K562 (cell line): Measurements from ENCODE around the gene PDIA5. TPM values are rescaled to one million over a fixed set of nuclear protein-coding genes. Genes with fewer than 3 reads are reported as not detected.

Experiments used
- ATAC-seq: fragments of 200-7000 bp; cut with Tn5 transposase; 3 replicates; pipeline ENCODE4 v1.9.1; 2020; ENCODE audit warnings: moderate library complexity
- BruUV-seq: library from RNA; stranded (reverse); fragments of 400-500 nt; replicated peaks from 2 replicates; lab custom pipeline; 2021; lab: Mats Ljungman, UMichigan
- CTCF ChIA-PET: fragments of 300-600 bp; formaldehyde crosslinking; extraction: SDS; loops from one replicate; lab custom pipeline; 2021; ENCODE audit warnings: low intra/inter-chr PET ratio; lab: Yijun Ruan, JAX
- POLR2A ChIA-PET: fragments of 300-600, 350-650 bp; sonication (Branson Sonifier 250); formaldehyde crosslinking; extraction: SDS; loops from one replicate; lab custom pipeline; 2021; ENCODE audit warnings: antibody characterized with exemption, inconsistent platforms; lab: Yijun Ruan, JAX
- DNase-seq, 4 experiments: peaks; one replicate each; pipeline versions ENCODE4 v3.0.0 to v3.0.0-alpha.2; 2011 to 2018; ENCODE audit warnings: low spot score in 3 of 4, mixed read lengths in 3 of 4; ENCODE audit errors: extremely low read depth in 1 of 4
- FAIRE-seq: peaks from 2 replicates; lab custom pipeline; 2011; peaks lifted over from hg19 to GRCh38; lab: Jason Lieb, UNC
- H2AFZ ChIP-seq: 2 replicates; pipeline ENCODE4 v1.6.0; 2011; ENCODE audit warnings: low read depth, low read length, control low read depth, inconsistent platforms
- H3K27ac ChIP-seq: fragments of 200-600 bp; 3 replicates; pipeline ENCODE4 v1.8.0; 2011; ENCODE audit warnings: low read depth, mild to moderate bottlenecking, control low read depth, inconsistent platforms, low read length, moderate library complexity, mixed read lengths; ENCODE audit errors: extremely low read depth
- H3K27me3 ChIP-seq, 2 experiments: fragments of 300-600 bp in 1 of 2; 2 replicates in 1 of 2; 3 replicates in 1 of 2; pipeline versions ENCODE4 v1.6.0 to v1.8.0; 2011; ENCODE audit warnings: inconsistent platforms in 2 of 2, low read length in 2 of 2, mild to moderate bottlenecking in 1 of 2, mixed read lengths in 1 of 2, moderate library complexity in 1 of 2; ENCODE audit not compliant: control insufficient read depth in 2 of 2, insufficient read depth in 2 of 2
- H3K36me3 ChIP-seq: fragments of 300-600 bp; 3 replicates; pipeline ENCODE4 v1.8.0; 2011; ENCODE audit warnings: mild to moderate bottlenecking, low read length, inconsistent platforms; ENCODE audit not compliant: control insufficient read depth, insufficient read depth
- H3K4me1 ChIP-seq, 2 experiments: fragments of 200-600 bp in 1 of 2; replicated peaks in 1 of 2; 2 replicates in 1 of 2; 3 replicates in 1 of 2; pipeline versions ENCODE4 v1.5.1 to v1.8.0; 2011; ENCODE audit warnings: inconsistent platforms in 2 of 2, low read length in 2 of 2, mild to moderate bottlenecking in 1 of 2, mixed read lengths in 1 of 2, moderate library complexity in 1 of 2; ENCODE audit not compliant: control insufficient read depth in 2 of 2, insufficient read depth in 2 of 2
- H3K4me2 ChIP-seq: 2 replicates; pipeline ENCODE4 v1.6.1; 2011; ENCODE audit warnings: low read length, control low read depth, inconsistent platforms, mixed read lengths; ENCODE audit not compliant: insufficient read depth
- H3K4me3 ChIP-seq: fragments of 200-600 bp; sonication (generic), shearing (Covaris generic); 2 replicates; pipeline ENCODE4 v1.5.1; 2016; ENCODE audit warnings: control low read depth, inconsistent platforms
- H3K79me2 ChIP-seq: fragments of 200-600 bp; 3 replicates; pipeline ENCODE4 v1.8.0; 2011; ENCODE audit warnings: low read length, inconsistent platforms; ENCODE audit not compliant: control insufficient read depth, insufficient read depth
- H3K9ac ChIP-seq, 2 experiments: 2 replicates each; pipeline versions ENCODE4 v1.6.0 to v1.6.1; 2011; ENCODE audit warnings: low read depth in 2 of 2, low read length in 2 of 2, control low read depth in 1 of 2, inconsistent platforms in 1 of 2, mild to moderate bottlenecking in 1 of 2, mixed read lengths in 1 of 2; ENCODE audit not compliant: insufficient read depth in 1 of 2
- H3K9me1 ChIP-seq: one replicate; pipeline ENCODE4 v1.6.0; 2011; ENCODE audit warnings: inconsistent platforms, mild to moderate bottlenecking, low read length, moderate library complexity; ENCODE audit not compliant: control insufficient read depth, insufficient read depth
- H3K9me3 ChIP-seq: replicated peaks from 2 replicates; pipeline ENCODE4 v1.5.1; 2011; ENCODE audit warnings: low read depth, low read length, inconsistent platforms; ENCODE audit not compliant: control insufficient read depth, insufficient read depth
- H4K20me1 ChIP-seq: replicated peaks from 2 replicates; pipeline ENCODE4 v1.6.1; 2011; ENCODE audit warnings: low read length, inconsistent platforms, mixed read lengths; ENCODE audit not compliant: control insufficient read depth, insufficient read depth
- ESRRB ChIP-seq: fragments of 250-450 bp; sonication (Bioruptor Pico); IDR thresholded peaks from 2 replicates; pipeline ENCODE4 v1.5.0; 2020; ENCODE audit warnings: mild to moderate bottlenecking, moderate library complexity, borderline replicate concordance
- ETV6 ChIP-seq, 3 experiments: fragments of 150-350 bp in 1 of 3; sonication (generic) in 1 of 3; formaldehyde crosslinking in 1 of 3; IDR thresholded peaks; 2 replicates each; pipeline versions ENCODE4 v1.6.1 to v1.8.0; 2014 to 2022; ENCODE audit warnings: borderline replicate concordance in 2 of 3, low read depth in 2 of 3, antibody characterized with exemption in 1 of 3, low read length in 1 of 3, mild to moderate bottlenecking in 1 of 3, missing genetic modification reagents in 1 of 3
- KDM1A ChIP-seq, 2 experiments: fragments of 450-650 bp; IDR thresholded peaks; 2 replicates each; pipeline ENCODE4 v1.6.1; 2016; ENCODE audit warnings: mild to moderate bottlenecking in 2 of 2
- MCM2 ChIP-seq: fragments of 450-650 bp; IDR thresholded peaks from 2 replicates; pipeline ENCODE4 v1.6.1; 2017; ENCODE audit warnings: low read depth, mild to moderate bottlenecking
- NFATC3 ChIP-seq: fragments of 450-650 bp; IDR thresholded peaks from 2 replicates; pipeline ENCODE4 v1.6.1; 2017; ENCODE audit warnings: mild to moderate bottlenecking
- NR2C1 ChIP-seq, 2 experiments: fragments of 450-650 bp; IDR thresholded peaks; 2 replicates each; pipeline ENCODE4 v1.6.1; 2017; ENCODE audit warnings: mild to moderate bottlenecking in 2 of 2, antibody characterized with exemption in 1 of 2, inconsistent platforms in 1 of 2, missing compliant biosample characterization in 1 of 2, missing genetic modification characterization in 1 of 2
- POLR2G ChIP-seq: fragments of 200-400 bp; formaldehyde crosslinking; IDR thresholded peaks from 2 replicates; pipeline ENCODE4 v1.6.1; 2017; ENCODE audit warnings: low read depth, mild to moderate bottlenecking, antibody characterized with exemption, low read length, moderate library complexity
- RAD51 ChIP-seq: fragments of 450-650 bp; IDR thresholded peaks from 2 replicates; pipeline ENCODE4 v1.7.1; 2016; ENCODE audit warnings: low read depth, mild to moderate bottlenecking, borderline replicate concordance
- RBM17 ChIP-seq: fragments of 200-400 bp; formaldehyde crosslinking; IDR thresholded peaks from 2 replicates; pipeline ENCODE4 v1.6.1; 2017; ENCODE audit warnings: low read depth, mild to moderate bottlenecking, low read length, borderline replicate concordance
- RBM39 ChIP-seq: fragments of 200-400 bp; formaldehyde crosslinking; optimal IDR thresholded peaks from 2 replicates; pipeline ENCODE3; 2018; ENCODE audit warnings: low read depth, low read length
- ZBTB33 ChIP-seq: sonication (generic); formaldehyde crosslinking; IDR thresholded peaks from 2 replicates; pipeline ENCODE4 v1.8.1; 2023; ENCODE audit warnings: mild to moderate bottlenecking, missing genetic modification reagents
- ZNF174 ChIP-seq: fragments of 250-450 bp; sonication (Bioruptor Pico); IDR thresholded peaks from 2 replicates; pipeline ENCODE4 v1.4.0; 2020; ENCODE audit warnings: mild to moderate bottlenecking
- ZNF57 ChIP-seq: fragments of 450-650 bp; formaldehyde crosslinking; IDR thresholded peaks from 2 replicates; pipeline ENCODE4 v1.4.0; 2020; ENCODE audit warnings: mild to moderate bottlenecking, moderate library complexity
- WGBS: fragments of 100-300 bp; shearing (Covaris generic); methylation state at CpG from one replicate; pipeline ENCODE4 v1.1.6; 2016; ENCODE audit warnings: low coverage, mixed read lengths; ENCODE audit not compliant: insufficient coverage; ENCODE audit errors: missing lambda C conversion rate; 5-methylcytosine and 5-hydroxymethylcytosine counted together
- in situ Hi-C: fragments of 300-500 bp; cut with MboI; formaldehyde crosslinking; loops from 4 replicates; pipeline ENCODE4 v1.15.0; 2018; ENCODE audit warnings: inconsistent platforms, mixed read lengths
- intact Hi-C: fragments of 100-400 bp; cut with micrococcal nuclease; formaldehyde crosslinking; loops from 2 replicates; pipeline ENCODE4 v1.14.2; 2022
- polyA plus RNA-seq, 8 experiments: library from polyadenylated mRNA; depleted of rRNA in 4 of 8; stranded (reverse) in 5 of 8; unstranded in 3 of 8; fragments of >200 nt; fragmentation: Nextera tagmentation in 2 of 8; fragmentation: Illumina TruSeq in 1 of 8; extraction: Ambion mirVana in 2 of 8; extraction: Trizol in 1 of 8; gene quantifications; 2 replicates each; pipeline versions ENCODE4 v1.2.1 to v1.2.3, GENCODE V29; 2011 to 2014; ENCODE audit warnings: inconsistent platforms in 1 of 8, missing spikeins in 1 of 8
- total RNA-seq, 7 experiments: library from RNA; depleted of rRNA in 6 of 7; stranded (reverse); fragments of >200 nt in 6 of 7; fragmentation: Illumina TruSeq in 2 of 7; extraction: Trizol in 2 of 7; gene quantifications; 2 replicates each; pipeline versions ENCODE4 v1.2.1 to v1.2.3, GENCODE V29; 2011 to 2021; ENCODE audit warnings: low replicate concordance in 1 of 7
- TF ChIP-seq, protein P1 (sequence below), 2 experiments: IDR thresholded peaks in 1 of 2; conservative IDR thresholded peaks in 1 of 2; 2 replicates each; pipeline ENCODE4 v1.6.1; 2016; ENCODE audit warnings: low read depth in 2 of 2, mild to moderate bottlenecking in 1 of 2, missing compliant biosample characterization in 1 of 2, missing genetic modification characterization in 1 of 2, moderate library complexity in 1 of 2
- TF ChIP-seq, protein P2 (sequence below): sonication (generic); formaldehyde crosslinking; IDR thresholded peaks from 2 replicates; pipeline ENCODE4 v1.8.0; 2023; ENCODE audit warnings: mild to moderate bottlenecking, missing genetic modification reagents

PDIA5 gene
- total and polyA plus RNA-seq, 9 of the 15 experiments (the other 6 are each of a cell fraction or from before 2014, with no cell fraction given) = 3.4 to 31.8 (median 19.6) TPM

DNA sequence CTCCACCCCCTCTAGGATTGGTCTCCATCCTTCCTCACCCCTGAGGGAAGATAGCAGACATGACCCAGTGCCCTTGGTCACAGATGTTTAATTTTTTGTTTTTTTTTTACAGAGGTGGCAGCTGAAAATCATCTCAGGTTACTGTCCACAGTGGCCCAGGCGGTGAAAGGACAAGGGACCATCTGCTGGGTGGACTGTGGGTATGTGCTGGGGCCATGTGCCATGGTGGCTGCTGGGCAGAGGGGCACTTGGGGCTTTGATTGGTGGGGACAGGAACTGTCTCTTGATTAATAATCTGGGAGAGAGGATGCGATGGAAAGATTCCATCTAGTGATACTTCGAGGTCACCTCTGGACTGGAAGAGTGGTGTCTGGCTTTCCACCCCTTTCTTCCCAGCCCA lies 25.4 kb downstream of the PDIA5 start:
- CTCF ChIA-PET = no interaction called here
- ATAC-seq = no peak
- Histone ChIP-seq H3K4me1 (no peaks in the 10 kb centered on the region), H3K36me3 (peaks cover 70% of the 10 kb centered on the region; the same call in 2 of the 3 replicates), H2AFZ (no peak overlapping the region), H3K79me2 (peaks cover 14% of the 10 kb centered on the region), H4K20me1 (peaks cover 9% of the 10 kb centered on the region), H3K9me3 (no peaks in the 10 kb centered on the region), H3K27ac (no peak overlapping the region), H3K4me2 (no peak overlapping the region), H3K4me3 (no peak overlapping the region), H3K9ac (no peak overlapping the region), H3K27me3 (no peaks in the 10 kb centered on the region), H3K9me1 (no peaks in the 10 kb centered on the region)
- FAIRE-seq = no peak
- intact Hi-C loops = no loop called here
- in situ Hi-C loops = no loop called here
- no TSS peak for BruUV-seq
- WGBS = 92% methylated on average over 2 of the region's 3 CpGs
- POLR2A ChIA-PET = no interaction called here
- no peak for DNase-seq
- TF ChIP-seq, protein P1, sequence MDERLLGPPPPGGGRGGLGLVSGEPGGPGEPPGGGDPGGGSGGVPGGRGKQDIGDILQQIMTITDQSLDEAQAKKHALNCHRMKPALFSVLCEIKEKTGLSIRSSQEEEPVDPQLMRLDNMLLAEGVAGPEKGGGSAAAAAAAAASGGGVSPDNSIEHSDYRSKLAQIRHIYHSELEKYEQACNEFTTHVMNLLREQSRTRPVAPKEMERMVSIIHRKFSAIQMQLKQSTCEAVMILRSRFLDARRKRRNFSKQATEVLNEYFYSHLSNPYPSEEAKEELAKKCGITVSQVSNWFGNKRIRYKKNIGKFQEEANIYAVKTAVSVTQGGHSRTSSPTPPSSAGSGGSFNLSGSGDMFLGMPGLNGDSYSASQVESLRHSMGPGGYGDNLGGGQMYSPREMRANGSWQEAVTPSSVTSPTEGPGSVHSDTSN (CRISPR knock-in tag; IDR thresholded peaks at IDR 0.05; ENCODE audit: low read depth) = no peak
- TF ChIP-seq, protein P1 (tag; conservative IDR thresholded peaks at IDR 0.05; ENCODE audit: low read depth) = no peak
- TF ChIP-seq ZNF57 (CRISPR knock-in tag) (no peak), ZBTB33 (CRISPR knock-in tag) (no peak), RAD51 (no peak), RBM39 (no peak), NR2C1 (IDR thresholded peaks at IDR 0.05) (no peak), NR2C1 (tag; IDR thresholded peaks at IDR 0.05) (no peak), POLR2G (no peak), ETV6 (IDR thresholded peaks at IDR 0.05; ENCODE audit: borderline replicate concordance in 1 of 2, low read depth in 2 of 2, low read length in 1 of 2) (no peak), ETV6 (CRISPR knock-in tag; IDR thresholded peaks at IDR 0.05; ENCODE audit: borderline replicate concordance) (no peak), MCM2 (no peak), ZNF174 (no peak), NFATC3 (no peak), RBM17 (no peak), ESRRB (CRISPR knock-in tag) (no peak), KDM1A (IDR thresholded peaks at IDR 0.05) (no peak)
- TF ChIP-seq, protein P2, sequence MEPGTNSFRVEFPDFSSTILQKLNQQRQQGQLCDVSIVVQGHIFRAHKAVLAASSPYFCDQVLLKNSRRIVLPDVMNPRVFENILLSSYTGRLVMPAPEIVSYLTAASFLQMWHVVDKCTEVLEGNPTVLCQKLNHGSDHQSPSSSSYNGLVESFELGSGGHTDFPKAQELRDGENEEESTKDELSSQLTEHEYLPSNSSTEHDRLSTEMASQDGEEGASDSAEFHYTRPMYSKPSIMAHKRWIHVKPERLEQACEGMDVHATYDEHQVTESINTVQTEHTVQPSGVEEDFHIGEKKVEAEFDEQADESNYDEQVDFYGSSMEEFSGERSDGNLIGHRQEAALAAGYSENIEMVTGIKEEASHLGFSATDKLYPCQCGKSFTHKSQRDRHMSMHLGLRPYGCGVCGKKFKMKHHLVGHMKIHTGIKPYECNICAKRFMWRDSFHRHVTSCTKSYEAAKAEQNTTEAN = no peak
